ENCODE data around the gene SALL1.

Gene SALL1

GRCh38 chr16:51111759-51112158 is 39.3 kb downstream of the SALL1 start:
- no peak for DNase-seq (ENCODE audit: low spot score)

GRCh38 chr16:51110700-51111157 is 40.3 kb downstream of the SALL1 start:
- DNase-seq (ENCODE audit: low spot score): no peak

- DNase-seq (ENCODE audit: low spot score): no peak
Observed at GRCh38 chr16:51109173-51109572, 41.9 kb downstream of the SALL1 start.

- DNase-seq (ENCODE audit: low spot score): no peak
Observed at GRCh38 chr16:51107742-51108141, 43.3 kb downstream of the SALL1 start.

- DNase-seq (ENCODE audit: low spot score): no peak
Observed at GRCh38 chr16:51106535-51106934, 44.5 kb downstream of the SALL1 start.

- no peak for DNase-seq (ENCODE audit: low spot score)
Observed at GRCh38 chr16:51103590-51103989, 47.5 kb downstream of the SALL1 start.

GRCh38 chr16:51097729-51098128 is 53.3 kb downstream of the SALL1 start:
- DNase-seq (ENCODE audit: low spot score): no peak

- no peak for DNase-seq (ENCODE audit: low spot score)
Observed at GRCh38 chr16:51095890-51096626, 55.0 kb downstream of the SALL1 start.

- DNase-seq (ENCODE audit: low spot score): no peak
Observed at GRCh38 chr16:51095084-51095881, 55.8 kb downstream of the SALL1 start.

GRCh38 chr16:51093726-51094280 is 57.3 kb downstream of the SALL1 start:
- no peak for DNase-seq (ENCODE audit: low spot score)
